Right atrium auricular region (tissue), 2 donors: ENCODE measurements around the gene BEST4. TPM values are rescaled to one million over a fixed set of nuclear protein-coding genes. Genes with fewer than 3 reads are reported as not detected.

Experiments used
- DNase-seq: peaks from one replicate; pipeline ENCODE4 v3.0.0-alpha.2; 2019; ENCODE audit warnings: low spot score
- H3K27ac ChIP-seq, 2 donors: fragments of 200-600 bp; sonication (generic); 1 replicate in 1 of 2; 2 replicates in 1 of 2; pipeline ENCODE4 v1.5.1; 2016 to 2019
- H3K27me3 ChIP-seq, 2 donors: fragments of 200-600 bp; sonication (generic); one replicate each; pipeline versions ENCODE4 v1.5.1 to v1.6.0; 2017 to 2019
- H3K36me3 ChIP-seq: fragments of 200-600 bp; sonication (generic); one replicate; pipeline ENCODE4 v1.5.1; 2016
- H3K4me1 ChIP-seq, 2 donors: fragments of 200-600 bp; sonication (generic); one replicate each; pipeline versions ENCODE4 v1.5.1 to v1.6.0; 2017 to 2019
- H3K4me3 ChIP-seq, 2 donors: fragments of 200-600 bp; sonication (generic); 1 replicate in 1 of 2; 2 replicates in 1 of 2; pipeline ENCODE4 v1.5.1; 2017 to 2019; ENCODE audit warnings: mild to moderate bottlenecking in 1 of 2, moderate library complexity in 1 of 2
- H3K9me3 ChIP-seq, 2 donors: fragments of 200-600 bp; sonication (generic); one replicate each; pipeline ENCODE4 v1.5.1; 2019
- CTCF ChIP-seq, 2 donors: fragments of 200-600 bp; sonication (generic); IDR thresholded peaks; one replicate each; pipeline ENCODE4 v1.5.1; 2019; ENCODE audit warnings: antibody characterized with exemption in 2 of 2
- total RNA-seq, 2 donors: library from RNA; depleted of rRNA; stranded (reverse); fragments of >200 nt; gene quantifications; one replicate each; pipeline ENCODE4 v1.1.0, GENCODE V29; 2016

The BEST4 gene
- total RNA-seq, 2 donors from 2014 or later, result not detected

DNA sequence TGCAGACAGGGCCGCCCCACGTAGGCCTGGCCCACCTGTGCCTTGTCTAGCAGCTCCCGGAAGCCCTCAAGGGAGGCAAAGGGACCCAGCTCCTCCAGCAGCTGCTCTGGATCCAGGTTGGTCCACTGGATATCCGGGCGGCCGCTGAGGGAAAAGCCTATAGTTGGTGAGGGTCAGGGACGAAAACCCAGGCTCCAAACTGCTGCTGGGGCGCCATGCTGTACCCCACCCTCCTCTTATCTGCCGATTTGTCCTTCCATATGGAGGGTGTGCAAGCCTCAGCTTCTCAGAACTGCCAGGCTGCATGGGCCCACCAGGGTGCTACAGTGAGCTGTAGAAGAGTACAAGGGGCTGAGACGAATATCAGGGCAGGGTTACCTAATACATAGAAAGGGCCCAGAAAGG, 42.9 kb upstream of the BEST4 start:
- H3K9me3 ChIP-seq, result no peaks in the 10 kb centered on the region

GRCh38 chr1:44829506-44830384, 41.8 kb upstream of the BEST4 start:
- peaks cover 0 to 4% of the 10 kb centered on the region in 2 donors for H3K4me1 ChIP-seq
- no peak for TF ChIP-seq CTCF (IDR thresholded peaks at IDR 0.05)
- H3K27ac ChIP-seq, result no peak overlapping the region
- H3K9me3 ChIP-seq, result no peaks in the 10 kb centered on the region
- H3K27me3 ChIP-seq, result no peaks in the 10 kb centered on the region
- no peak for DNase-seq
- H3K36me3 ChIP-seq, result no peaks in the 10 kb centered on the region
- H3K4me3 ChIP-seq, result no peak overlapping the region

More for the DNA sequence above, 42.9 kb upstream of the BEST4 start:
- DNase-seq, result no peak
- no peak for TF ChIP-seq CTCF (IDR thresholded peaks at IDR 0.05)
- no peak overlapping the region for H3K4me3 ChIP-seq
- H3K27me3 ChIP-seq, result no peaks in the 10 kb centered on the region
- H3K27ac ChIP-seq, result no peak overlapping the region
- peaks cover 0 to 4% of the 10 kb centered on the region in 2 donors for H3K4me1 ChIP-seq
- no peaks in the 10 kb centered on the region for H3K36me3 ChIP-seq

DNA sequence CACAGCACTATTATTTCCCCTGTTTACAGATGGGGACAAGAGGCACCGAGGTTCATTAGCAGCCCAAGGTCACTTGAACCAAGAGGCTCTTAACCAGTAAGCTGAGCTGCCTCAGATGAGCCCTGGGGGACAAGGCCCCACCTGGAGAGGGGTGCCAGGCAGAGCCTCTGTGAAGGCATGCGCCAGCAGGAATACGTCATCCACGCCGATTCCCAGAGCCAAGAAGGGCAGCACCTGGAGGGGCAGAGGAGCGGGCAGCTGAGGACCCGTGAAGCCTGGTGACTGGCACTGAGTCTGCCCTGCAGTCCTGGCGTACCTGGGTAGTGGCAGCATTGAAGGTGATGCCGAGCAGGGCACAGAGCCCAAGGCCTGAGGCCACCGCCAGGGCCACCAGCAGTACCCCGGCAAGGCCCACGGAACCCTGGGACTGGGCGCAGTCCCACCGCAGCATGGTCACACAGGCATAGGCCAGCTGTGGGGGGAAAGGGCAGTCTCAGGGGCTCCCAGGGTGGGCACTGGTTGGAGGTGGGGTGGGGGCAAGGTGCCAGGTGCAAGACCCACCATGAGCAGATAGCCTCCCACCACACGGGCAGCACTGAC, 41.0 kb upstream of the BEST4 start:
- H3K9me3 ChIP-seq, result no peaks in the 10 kb centered on the region
- TF ChIP-seq CTCF (IDR thresholded peaks at IDR 0.05), result no peak
- H3K4me3 ChIP-seq, result no peak overlapping the region
- no peaks in the 10 kb centered on the region for H3K27me3 ChIP-seq
- no peak overlapping the region for H3K27ac ChIP-seq
- peaks cover 0 to 4% of the 10 kb centered on the region in 2 donors for H3K4me1 ChIP-seq
- H3K36me3 ChIP-seq, result no peaks in the 10 kb centered on the region
- no peak for DNase-seq

DNA sequence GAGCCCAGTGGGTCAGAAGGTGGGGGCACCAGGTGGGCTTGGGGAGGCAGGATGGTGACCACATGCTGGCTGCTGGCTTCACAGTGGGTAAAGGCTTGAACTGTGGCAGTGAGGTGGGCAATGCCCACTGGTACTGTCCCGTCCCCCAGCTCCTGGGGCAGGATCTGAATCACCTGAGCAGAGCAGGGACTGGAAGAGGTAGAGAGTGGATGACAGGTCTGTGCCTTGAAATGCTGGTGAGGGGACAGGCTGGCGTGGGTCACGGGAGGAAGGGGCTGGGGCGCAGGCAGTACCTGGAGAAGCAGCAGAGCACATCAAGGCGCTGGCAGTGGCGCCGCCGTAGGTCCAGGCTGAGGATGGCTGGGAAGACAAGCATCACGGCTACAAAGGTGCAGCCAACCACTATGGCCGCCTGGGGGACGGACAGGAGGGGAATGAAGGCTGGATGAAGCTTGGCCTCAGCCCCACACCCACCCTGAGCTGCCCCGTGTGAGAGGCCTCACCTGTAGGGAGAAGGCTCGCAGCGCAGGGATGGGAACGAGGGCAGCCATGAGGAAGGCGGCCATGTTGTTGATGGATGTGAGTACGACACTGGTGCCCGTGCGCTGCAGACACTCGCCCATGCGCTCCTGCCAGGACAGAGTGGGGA, 40.2 kb upstream of the BEST4 start:
- H3K4me3 ChIP-seq, result no peak overlapping the region
- H3K27me3 ChIP-seq, result no peaks in the 10 kb centered on the region
- DNase-seq, result no peak
- peaks cover 0 to 4% of the 10 kb centered on the region in 2 donors for H3K4me1 ChIP-seq
- no peaks in the 10 kb centered on the region for H3K9me3 ChIP-seq
- H3K36me3 ChIP-seq, result no peaks in the 10 kb centered on the region
- H3K27ac ChIP-seq, result no peak overlapping the region
- no peak for TF ChIP-seq CTCF (IDR thresholded peaks at IDR 0.05)

GRCh38 chr1:44827197-44828002, 39.4 kb upstream of the BEST4 start:
- no peaks in the 10 kb centered on the region for H3K9me3 ChIP-seq
- DNase-seq, result no peak
- H3K4me1 ChIP-seq, result peaks cover 0 to 4% of the 10 kb centered on the region in 2 donors
- no peaks in the 10 kb centered on the region for H3K27me3 ChIP-seq
- H3K27ac ChIP-seq, result no peak overlapping the region
- no peak for TF ChIP-seq CTCF (IDR thresholded peaks at IDR 0.05)
- H3K36me3 ChIP-seq, result no peaks in the 10 kb centered on the region
- H3K4me3 ChIP-seq, result no peak overlapping the region
